ENCODE measurements around the gene ATP9A. TPM values are rescaled to one million over a fixed set of nuclear protein-coding genes. Genes with fewer than 3 reads are reported as not detected.

Gene ATP9A
- total RNA-seq, 1 experiment from 2014 or later, result 16.8 TPM

DNA sequence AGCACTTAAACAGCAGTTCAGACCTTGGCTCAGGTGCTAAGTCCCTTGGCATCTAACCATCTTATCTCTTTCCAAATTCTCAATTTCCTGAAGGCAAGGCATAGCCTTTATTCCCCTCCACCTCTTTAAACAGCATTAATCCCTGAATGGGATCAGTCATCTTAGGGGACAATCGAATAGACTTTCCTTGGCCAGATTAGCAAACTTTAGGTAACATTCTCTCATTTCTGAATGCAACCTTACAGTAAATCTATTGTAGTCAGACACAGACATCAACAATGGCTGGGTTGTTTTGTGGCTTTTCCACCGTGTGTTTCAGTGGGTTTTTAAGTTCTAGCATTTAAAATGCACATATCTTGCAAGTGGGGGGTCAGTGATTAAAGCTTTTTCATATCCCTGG lies 56.8 kb downstream of the ATP9A start:
- intact Hi-C loops (cut with micrococcal nuclease), result no loop called here
- Histone ChIP-seq H3K4me2 (ENCODE audit: low read length) (no peak overlapping the region), H3K79me2 (ENCODE audit: insufficient read depth, low read length) (no peaks in the 10 kb centered on the region), H3K27ac (ENCODE audit: low read depth, low read length) (no peak overlapping the region), H3K4me3 (replicated peaks in 1 of 2; ENCODE audit: low read depth in 1 of 2, low read length in 2 of 2) (no peak overlapping the region), H3K36me3 (ENCODE audit: control insufficient read depth in 1 of 2, insufficient read depth in 2 of 2, low read length in 2 of 2) (no peaks in the 10 kb centered on the region), H3K9me3 (ENCODE audit: control insufficient read depth in 1 of 2, insufficient read depth in 1 of 2, low read depth in 1 of 2, low read length in 2 of 2) (no peaks in the 10 kb centered on the region), H3K27me3 (ENCODE audit: insufficient read depth, low read length) (no peaks in the 10 kb centered on the region), H3K9me2 (ENCODE audit: insufficient read depth) (no peaks in the 10 kb centered on the region), H2AFZ (ENCODE audit: low read depth, low read length, poor library complexity, severe bottlenecking) (no peak overlapping the region), H4K20me1 (ENCODE audit: insufficient read depth) (no peaks in the 10 kb centered on the region), H3K9ac (ENCODE audit: low read length) (no peak overlapping the region), H3K4me1 (ENCODE audit: control insufficient read depth in 1 of 2, insufficient read depth in 2 of 2, low read length in 2 of 2) (peaks cover 0 to 9% of the 10 kb centered on the region in 2 experiments; a peak in 2 of 4 replicates)
- CTCF ChIA-PET, result interaction anchor here (1.5 kb wide), 1 partner anchor 27 kb away, joined by 3 read pairs; no protein-coding TSS in a partner anchor
- no peak for DNase-seq (ENCODE audit: low read depth, low spot score)
- no TSS peak for BruUV-seq (replicated peaks)
- no peak for ATAC-seq
- RAD21 ChIA-PET (ENCODE audit: low non-redundant PET in 1 of 2, low total read pairs in 2 of 2, uncharacterized antibody in 2 of 2, unreplicated experiment in 2 of 2), result no interaction called here
- TF ChIP-seq TCF7L2 (IDR thresholded peaks at IDR 0.05; ENCODE audit: borderline replicate concordance, extremely low read depth, insufficient read depth, insufficient read length), result no peak
- POLR2A ChIA-PET, result no interaction called here

DNA sequence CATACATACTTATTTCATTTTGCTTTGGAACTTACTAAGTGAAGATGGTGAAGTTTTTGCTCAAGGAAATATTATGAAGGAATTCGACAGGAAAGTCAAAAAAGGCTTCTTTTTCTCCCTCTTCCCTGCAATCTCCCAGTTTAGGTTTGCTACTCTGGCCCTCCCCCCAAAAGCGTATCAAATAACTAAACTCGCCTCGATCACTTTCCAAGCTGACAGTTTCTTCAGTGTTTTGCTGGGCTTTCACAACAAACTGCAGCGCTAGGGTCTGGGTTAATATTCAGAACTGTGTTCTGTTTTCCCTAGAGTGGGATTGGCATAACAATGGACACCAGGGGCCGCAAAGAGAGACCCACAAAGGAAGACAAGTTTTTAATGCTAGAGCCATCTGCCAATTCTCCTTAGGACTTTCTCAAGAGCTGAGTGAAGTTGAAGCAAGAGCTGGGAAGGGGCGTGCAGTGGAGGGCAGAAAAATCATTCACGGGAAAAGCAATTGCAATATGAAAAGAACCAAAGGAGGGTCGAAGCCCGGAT lies 57.8 kb downstream of the ATP9A start:
- H3K4me3 ChIP-seq (replicated peaks in 1 of 2; ENCODE audit: low read depth in 1 of 2, low read length in 2 of 2), result no peak overlapping the region
- DNase-seq (ENCODE audit: low read depth, low spot score) (no peak), ATAC-seq (no peak)
- no peak overlapping the region for H2AFZ ChIP-seq (ENCODE audit: low read depth, low read length, poor library complexity, severe bottlenecking)
- TF ChIP-seq SP1 (IDR thresholded peaks at IDR 0.05; ENCODE audit: low read depth), result no peak
- no peak for TF ChIP-seq TCF7L2 (IDR thresholded peaks at IDR 0.05; ENCODE audit: borderline replicate concordance, extremely low read depth, insufficient read depth, insufficient read length)
- TF ChIP-seq, protein P1, sequence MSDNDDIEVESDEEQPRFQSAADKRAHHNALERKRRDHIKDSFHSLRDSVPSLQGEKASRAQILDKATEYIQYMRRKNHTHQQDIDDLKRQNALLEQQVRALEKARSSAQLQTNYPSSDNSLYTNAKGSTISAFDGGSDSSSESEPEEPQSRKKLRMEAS (IDR thresholded peaks at IDR 0.05), result no peak
- TF ChIP-seq ZNF274 (IDR thresholded peaks at IDR 0.05; ENCODE audit: low read depth, low read length), result no peak
- TF ChIP-seq EZH2 (IDR thresholded peaks at IDR 0.05), result no peak
- TF ChIP-seq RAD21 (IDR thresholded peaks at IDR 0.05; ENCODE audit: low read depth), result no peak
- TF ChIP-seq YY1 (IDR thresholded peaks at IDR 0.05; ENCODE audit: extremely low read depth, insufficient replicate concordance, low read depth, low read length), result no peak
- no peak for TF ChIP-seq JUND (IDR thresholded peaks at IDR 0.05)
- TF ChIP-seq CEBPB (IDR thresholded peaks at IDR 0.05; ENCODE audit: low read depth), result no peak
- H3K27ac ChIP-seq (ENCODE audit: low read depth, low read length), result no peak overlapping the region
- RAD21 ChIA-PET (ENCODE audit: low non-redundant PET in 1 of 2, low total read pairs in 2 of 2, uncharacterized antibody in 2 of 2, unreplicated experiment in 2 of 2), result no interaction called here
- H3K9me2 ChIP-seq (ENCODE audit: insufficient read depth), result no peaks in the 10 kb centered on the region
- H3K79me2 ChIP-seq (ENCODE audit: insufficient read depth, low read length), result no peaks in the 10 kb centered on the region
- H3K9me3 ChIP-seq (ENCODE audit: control insufficient read depth in 1 of 2, insufficient read depth in 1 of 2, low read depth in 1 of 2, low read length in 2 of 2), result no peaks in the 10 kb centered on the region
- H3K36me3 ChIP-seq (ENCODE audit: control insufficient read depth in 1 of 2, insufficient read depth in 2 of 2, low read length in 2 of 2), result no peaks in the 10 kb centered on the region
- no peaks in the 10 kb centered on the region for H4K20me1 ChIP-seq (ENCODE audit: insufficient read depth)
- POLR2A ChIA-PET, result no interaction called here
- H3K27me3 ChIP-seq (ENCODE audit: insufficient read depth, low read length), result no peaks in the 10 kb centered on the region
- intact Hi-C loops (cut with micrococcal nuclease), result no loop called here
- H3K4me2 ChIP-seq (ENCODE audit: low read length), result no peak overlapping the region
- BruUV-seq (replicated peaks), result TSS peak; percentile 31
- no peak overlapping the region for H3K9ac ChIP-seq (ENCODE audit: low read length)
- H3K4me1 ChIP-seq (ENCODE audit: control insufficient read depth in 1 of 2, insufficient read depth in 2 of 2, low read length in 2 of 2), result peaks cover 0 to 9% of the 10 kb centered on the region in 2 experiments; a peak in 2 of 4 replicates
- CTCF ChIA-PET, result no interaction called here

Data from HCT116 (cell line).